ENCODE data around the gene SCLY.
"Not testable (repeated sequence)": the region's sequence is repeated elsewhere in the genome, so short reads cannot be mapped to it uniquely, and the experiment has no call there.

The SCLY gene

DNA sequence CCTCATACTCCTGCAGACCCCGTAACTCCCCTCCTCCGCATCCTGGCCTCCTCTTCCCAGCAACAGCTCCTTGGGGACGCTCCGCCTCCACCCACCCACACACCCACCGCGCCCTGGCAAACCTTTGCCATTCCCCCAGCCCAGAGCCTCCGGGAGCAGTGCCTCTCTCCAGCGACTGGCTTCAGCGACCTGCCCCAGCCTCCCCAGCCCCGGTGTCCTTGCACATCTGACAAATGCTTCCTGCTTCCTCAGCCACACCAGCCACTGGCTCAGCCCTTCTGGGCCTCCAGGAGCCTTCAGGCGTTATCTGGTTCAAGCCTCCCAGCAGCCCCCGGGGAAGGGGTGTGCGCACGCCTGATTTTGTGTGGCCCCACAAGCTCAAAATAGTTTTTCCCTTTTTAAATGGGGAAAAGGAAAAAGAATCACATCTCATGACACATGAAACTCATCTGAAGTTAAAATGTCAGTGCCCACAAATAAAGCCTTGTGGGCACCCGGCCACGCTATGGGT lies 53.6 kb downstream of the SCLY start:
- Histone ChIP-seq H3K27ac (no peak overlapping the region), H3K4me3 (no peak overlapping the region)
- TF ChIP-seq, protein P1, sequence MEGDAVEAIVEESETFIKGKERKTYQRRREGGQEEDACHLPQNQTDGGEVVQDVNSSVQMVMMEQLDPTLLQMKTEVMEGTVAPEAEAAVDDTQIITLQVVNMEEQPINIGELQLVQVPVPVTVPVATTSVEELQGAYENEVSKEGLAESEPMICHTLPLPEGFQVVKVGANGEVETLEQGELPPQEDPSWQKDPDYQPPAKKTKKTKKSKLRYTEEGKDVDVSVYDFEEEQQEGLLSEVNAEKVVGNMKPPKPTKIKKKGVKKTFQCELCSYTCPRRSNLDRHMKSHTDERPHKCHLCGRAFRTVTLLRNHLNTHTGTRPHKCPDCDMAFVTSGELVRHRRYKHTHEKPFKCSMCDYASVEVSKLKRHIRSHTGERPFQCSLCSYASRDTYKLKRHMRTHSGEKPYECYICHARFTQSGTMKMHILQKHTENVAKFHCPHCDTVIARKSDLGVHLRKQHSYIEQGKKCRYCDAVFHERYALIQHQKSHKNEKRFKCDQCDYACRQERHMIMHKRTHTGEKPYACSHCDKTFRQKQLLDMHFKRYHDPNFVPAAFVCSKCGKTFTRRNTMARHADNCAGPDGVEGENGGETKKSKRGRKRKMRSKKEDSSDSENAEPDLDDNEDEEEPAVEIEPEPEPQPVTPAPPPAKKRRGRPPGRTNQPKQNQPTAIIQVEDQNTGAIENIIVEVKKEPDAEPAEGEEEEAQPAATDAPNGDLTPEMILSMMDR (IDR thresholded peaks at IDR 0.05) = no peak
- no peak for DNase-seq (ENCODE audit: low spot score)

DNA sequence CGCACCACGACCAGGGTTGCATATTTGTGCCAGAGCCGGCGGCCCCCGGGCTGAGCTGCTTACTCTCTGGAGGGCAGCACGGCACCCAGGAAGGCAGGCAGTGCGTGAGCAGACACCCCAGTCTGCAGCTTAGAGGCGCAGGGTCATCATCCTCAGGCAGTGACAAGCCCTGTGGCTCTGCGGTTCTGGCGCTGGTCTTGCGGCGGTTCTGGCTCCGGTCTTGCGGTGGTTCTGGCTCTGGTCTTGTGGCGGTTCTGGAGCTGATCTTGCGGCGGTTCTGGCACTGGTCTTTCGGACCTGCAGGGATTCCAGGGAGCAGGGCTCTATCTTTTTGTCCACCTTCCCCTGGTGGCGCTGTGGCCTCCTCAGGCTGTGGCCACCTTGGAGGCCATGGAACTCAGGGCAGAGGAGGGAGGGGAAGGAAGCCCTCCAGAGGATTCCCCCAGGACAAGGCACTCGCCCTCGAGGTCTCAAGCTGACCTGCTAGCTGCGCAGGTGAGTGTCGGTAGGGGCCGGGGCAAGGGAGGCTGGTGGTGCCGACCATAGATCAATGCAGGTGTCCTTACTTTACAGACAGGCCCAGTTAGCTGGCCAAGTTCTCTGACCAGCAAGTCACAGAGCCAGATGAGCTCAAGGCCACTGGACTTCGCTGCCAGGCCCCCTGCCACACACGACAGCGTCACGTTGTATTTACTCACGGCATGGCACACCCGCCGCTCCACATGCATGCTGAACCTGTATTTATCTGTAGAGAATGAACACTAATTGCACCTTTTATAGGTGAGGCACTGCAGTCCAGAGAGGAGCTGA lies 54.3 kb downstream of the SCLY start:
- DNase-seq (ENCODE audit: low spot score) = no peak
- TF ChIP-seq, protein P1 (IDR thresholded peaks at IDR 0.05) = no peak
- Histone ChIP-seq H3K4me3 (no peak overlapping the region), H3K27ac (no peak overlapping the region)

DNA sequence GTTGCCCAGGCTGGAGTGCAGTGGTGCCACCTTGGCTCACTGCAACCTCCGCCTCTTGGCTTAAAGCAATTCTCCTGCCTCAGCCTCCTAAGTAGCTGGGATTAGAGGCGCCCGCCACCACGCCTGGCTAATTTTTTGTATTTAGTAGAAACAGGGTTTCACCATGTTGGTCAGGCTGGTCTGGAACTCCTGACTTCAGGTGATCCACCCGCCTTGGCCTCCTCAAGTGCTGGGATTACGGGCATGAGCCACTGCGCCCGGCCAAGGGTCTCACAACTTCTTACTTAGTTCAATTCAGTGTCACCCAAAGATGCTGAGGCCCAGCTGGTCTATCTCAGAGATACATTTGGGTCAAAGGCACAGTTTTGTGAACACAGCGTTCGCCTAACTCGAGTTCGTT lies 54.9 kb downstream of the SCLY start:
- H3K4me3 ChIP-seq; H3K27ac ChIP-seq; DNase-seq (ENCODE audit: low spot score): not testable (repeated sequence)

DNA sequence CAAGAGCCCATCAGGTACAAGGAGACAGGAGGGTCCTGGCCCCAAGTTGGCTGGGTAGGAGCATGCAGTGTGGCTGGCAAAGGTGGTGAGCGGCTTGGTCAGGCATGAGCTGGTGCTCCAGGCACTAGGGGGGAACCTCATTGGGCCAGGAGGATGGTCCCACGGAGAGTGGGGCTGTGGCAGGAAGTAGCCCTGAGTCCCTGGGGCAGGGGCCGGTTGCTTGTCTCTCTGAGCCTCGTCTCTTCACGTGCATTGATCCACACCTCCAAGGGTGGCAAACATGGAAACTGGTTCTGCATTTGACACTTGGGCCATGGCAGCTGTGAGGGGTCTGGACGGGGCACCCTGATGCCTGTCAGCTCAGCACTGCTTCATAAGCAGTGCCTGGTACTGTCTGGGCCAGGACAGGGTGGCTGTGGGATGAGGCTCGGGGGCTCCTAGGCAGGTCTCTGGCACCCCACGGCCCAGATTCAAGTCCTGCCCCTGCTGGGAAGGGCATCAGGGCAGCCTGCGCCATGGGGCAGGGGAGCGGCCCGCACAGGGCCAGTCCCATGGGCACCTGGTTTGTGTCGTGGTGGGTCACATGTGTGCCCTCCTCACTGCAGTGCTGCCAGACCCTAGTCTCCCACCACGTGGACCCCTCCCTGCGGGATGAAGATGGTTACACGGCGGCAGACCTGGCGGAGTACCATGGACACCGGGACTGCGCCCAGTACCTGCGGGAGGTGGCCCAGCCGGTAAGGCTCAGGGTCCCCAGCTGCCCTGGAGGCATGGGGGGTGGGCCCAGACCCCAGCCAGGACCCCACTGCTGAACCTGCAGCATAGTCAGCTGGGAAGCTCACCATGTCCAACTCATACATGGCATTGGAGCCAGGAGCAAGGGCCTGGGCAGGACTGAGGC lies 55.7 kb downstream of the SCLY start:
- Histone ChIP-seq H3K27ac (no peak overlapping the region), H3K4me3 (no peak overlapping the region)
- TF ChIP-seq, protein P1 (IDR thresholded peaks at IDR 0.05) = no peak
- no peak for DNase-seq (ENCODE audit: low spot score)

DNA sequence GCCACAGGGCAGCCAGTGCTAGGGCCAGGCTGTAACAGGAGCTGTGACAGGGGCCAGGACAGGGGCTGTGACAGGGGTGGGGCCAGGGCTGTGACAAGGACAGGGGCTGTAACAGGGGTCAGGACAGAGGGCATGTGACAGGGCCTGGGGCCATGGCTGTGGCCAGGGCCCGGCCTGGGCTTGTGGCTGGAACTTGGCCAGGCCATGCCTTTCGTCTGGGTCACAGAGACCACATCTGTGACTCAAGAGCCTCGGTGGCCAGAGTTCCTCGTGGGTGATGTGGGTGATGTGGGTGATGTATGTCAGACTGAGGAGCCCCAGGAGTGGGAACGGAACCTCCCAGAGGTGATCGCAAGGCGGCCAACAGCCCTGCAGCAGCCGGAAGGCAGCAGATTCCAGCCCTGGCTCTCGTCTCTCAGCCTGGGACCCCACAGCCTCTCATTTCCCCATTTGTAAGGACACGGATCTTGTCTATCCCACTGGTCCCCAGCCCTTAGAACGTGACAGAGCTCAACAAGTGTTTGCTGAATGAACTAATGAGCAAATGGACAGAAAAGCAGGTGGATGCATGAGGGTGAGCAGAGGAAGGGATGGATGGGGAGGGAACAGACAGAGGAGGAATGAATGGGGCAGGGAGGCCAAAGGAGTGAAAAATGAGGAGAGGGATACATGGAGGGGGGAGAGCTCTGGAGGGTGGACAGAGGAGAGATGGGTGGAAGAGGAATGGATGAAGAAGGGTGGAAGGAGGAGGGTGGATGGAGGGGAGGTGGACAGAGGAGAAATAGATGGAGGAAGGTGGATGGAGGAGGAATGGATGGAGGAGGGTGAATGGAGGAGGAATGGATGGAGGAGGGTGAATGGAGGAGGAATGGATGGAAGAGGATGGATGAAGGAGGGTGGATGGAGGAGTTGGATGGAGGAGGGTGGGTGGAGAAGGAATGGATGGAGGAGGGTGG lies 56.7 kb downstream of the SCLY start:
- H3K4me3 ChIP-seq = no peak overlapping the region
- TF ChIP-seq, protein P1 (IDR thresholded peaks at IDR 0.05) = no peak
- no peak for DNase-seq (ENCODE audit: low spot score)
- no peak overlapping the region for H3K27ac ChIP-seq

DNA sequence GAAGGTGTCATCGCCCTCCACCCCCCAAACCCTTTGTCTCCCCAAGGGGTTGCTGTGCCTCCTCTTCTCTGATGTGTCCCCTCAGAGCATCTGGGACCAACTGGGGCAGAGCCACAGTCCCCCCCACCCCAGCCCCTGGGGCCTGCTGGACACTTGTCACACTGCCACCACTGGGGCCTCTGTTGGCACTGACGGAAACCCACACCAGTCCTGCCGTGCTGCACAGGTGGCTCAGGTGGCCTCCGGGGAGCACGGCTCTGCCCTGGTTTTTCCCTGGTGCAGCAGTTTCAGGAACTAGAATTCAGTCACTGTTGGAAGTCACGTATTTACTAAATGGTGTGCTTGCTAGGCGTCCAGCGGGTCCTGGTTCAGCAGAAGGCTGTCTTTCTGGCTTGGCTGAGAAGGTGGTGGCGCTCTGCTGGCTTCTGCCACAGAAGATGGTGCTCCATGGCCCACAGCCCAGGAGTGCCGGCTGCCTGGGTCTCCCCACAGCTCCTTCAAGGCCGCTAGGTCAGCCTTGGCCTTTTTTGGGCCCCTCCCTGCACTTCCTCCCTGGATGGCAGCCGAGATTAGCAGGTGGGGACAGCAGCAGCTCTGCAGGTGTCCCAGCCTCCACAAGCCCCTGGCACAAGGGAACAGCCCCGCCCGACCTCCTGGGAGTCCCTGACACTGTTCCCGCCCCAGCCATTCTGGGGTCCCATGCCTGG lies 59.1 kb downstream of the SCLY start:
- H3K4me3 ChIP-seq = no peak overlapping the region
- DNase-seq (ENCODE audit: low spot score) = no peak
- TF ChIP-seq, protein P1 (IDR thresholded peaks at IDR 0.05) = no peak

More for the DNA sequence above, 59.1 kb downstream of the SCLY start:
- no peak overlapping the region for H3K27ac ChIP-seq

Measured in coronary artery (tissue), 2 donors.